GM23338 (cell line): ENCODE data around the gene SNORC.

Experiments used
- CTCF ChIP-seq, 2 experiments: fragments of 200-600 bp in 1 of 2; sonication (generic) in 1 of 2; conservative IDR thresholded peaks; 2 replicates each; pipeline versions ENCODE4 v1.5.1 to v1.6.1; 2016 to 2017; ENCODE audit warnings: antibody characterized with exemption in 2 of 2, low read depth in 2 of 2, mild to moderate bottlenecking in 2 of 2, moderate library complexity in 1 of 2
- POLR2AphosphoS5 ChIP-seq: IDR thresholded peaks from 2 replicates; pipeline ENCODE4 v1.6.1; 2016; ENCODE audit warnings: antibody characterized with exemption, low read depth

- no peak for TF ChIP-seq CTCF (conservative IDR thresholded peaks at IDR 0.05; ENCODE audit: low read depth in 2 of 2)
- no peak for TF ChIP-seq POLR2AphosphoS5
These were observed 12.5 kb downstream of the SNORC start for GRCh38 chr2:232882505-232883115.
